ENCODE measurements around the gene ZBTB44.
A peak's percentile ranks its signal among the peaks of the same experiment; 100 is the strongest.
"Not testable (repeated sequence)": the region's sequence is repeated elsewhere in the genome, so short reads cannot be mapped to it uniquely, and the experiment has no call there.

The ZBTB44 gene

GRCh38 chr11:130249929-130250328 lies 64.8 kb downstream of the ZBTB44 start:
- DNase-seq (ENCODE audit: low read depth) = not testable (repeated sequence)

DNA sequence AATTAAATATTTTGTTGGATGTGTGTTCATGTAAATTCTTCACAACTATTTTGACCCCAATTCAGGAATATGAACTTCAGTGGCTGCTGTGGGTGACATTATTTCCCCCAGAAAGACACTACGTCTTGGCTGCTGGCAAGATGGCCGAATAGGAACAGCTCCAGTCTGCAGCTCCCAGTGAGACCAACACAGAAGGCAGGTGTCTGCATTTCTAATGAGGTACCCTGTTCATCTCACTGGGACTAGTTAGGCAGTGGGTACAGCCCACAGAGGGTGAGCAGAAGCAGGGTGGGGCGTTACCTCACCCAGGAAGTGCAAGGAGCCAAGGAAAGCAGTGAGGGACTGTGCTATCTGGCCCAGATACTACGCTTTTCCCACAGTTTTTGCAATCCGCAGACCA lies 65.3 kb downstream of the ZBTB44 start:
- no peak for DNase-seq (ENCODE audit: low read depth)

DNA sequence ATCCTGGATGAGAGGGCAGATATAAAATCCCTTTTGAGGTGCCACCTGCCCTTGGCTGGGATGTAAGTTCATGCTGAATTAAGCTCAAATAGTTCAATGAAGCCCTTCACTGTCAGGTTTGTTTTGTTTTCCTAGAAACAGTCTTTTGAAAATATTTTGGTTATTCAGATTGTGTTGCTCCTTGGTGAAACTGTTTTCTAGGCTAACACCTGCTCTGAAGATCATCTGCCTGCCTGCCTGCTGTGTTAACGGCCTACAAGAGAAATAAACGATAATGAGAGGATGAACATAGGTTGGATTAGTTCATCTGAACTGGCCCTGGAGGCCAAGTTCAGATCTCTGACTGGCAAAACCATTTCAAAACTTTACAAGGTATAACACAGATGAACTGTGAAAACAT lies 67.4 kb downstream of the ZBTB44 start:
- DNase-seq (ENCODE audit: low read depth) = no peak

- DNase-seq (ENCODE audit: low read depth) = peak; percentile 63
Measured at GRCh38 chr11:130246738-130247137, 68.0 kb downstream of the ZBTB44 start.

DNA sequence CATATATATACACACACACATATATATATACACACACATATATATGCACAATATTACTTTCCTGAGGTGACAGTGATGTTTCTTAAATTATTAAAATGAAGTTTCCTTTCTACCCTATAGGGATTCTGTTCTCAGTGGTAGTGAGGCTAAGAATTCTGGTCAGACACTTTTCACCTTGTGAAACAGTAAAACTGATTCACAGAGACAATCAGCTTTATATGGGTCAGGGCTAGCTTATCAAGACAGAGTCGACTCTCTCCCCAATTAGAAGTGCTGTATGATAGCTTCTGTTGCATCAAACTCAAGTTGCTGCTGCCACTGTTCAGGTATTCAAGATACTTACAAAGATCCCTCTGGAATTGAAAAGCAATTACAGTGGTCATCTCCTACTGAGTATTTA lies 68.4 kb downstream of the ZBTB44 start:
- DNase-seq (ENCODE audit: low read depth) = no peak

DNA sequence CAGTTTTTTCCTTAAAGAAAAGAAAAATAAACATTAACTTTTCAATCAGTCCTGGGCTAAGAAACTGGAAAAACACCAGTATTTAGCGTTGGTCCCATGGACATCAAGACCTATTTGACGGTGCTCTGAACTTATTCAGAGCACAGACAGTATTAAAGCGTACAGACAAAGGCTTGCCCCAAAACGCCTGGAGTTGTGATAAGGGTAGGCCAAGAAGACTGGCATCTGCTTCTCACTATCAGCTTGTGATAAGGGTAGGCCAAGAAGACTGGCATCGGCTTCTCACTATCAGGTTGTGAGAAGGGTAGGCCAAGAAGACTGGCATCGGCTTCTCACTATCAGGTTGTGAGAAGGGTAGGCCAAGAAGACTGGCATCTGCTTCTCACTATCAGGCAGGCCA lies 69.3 kb downstream of the ZBTB44 start:
- not testable (repeated sequence) for DNase-seq (ENCODE audit: low read depth)

DNA sequence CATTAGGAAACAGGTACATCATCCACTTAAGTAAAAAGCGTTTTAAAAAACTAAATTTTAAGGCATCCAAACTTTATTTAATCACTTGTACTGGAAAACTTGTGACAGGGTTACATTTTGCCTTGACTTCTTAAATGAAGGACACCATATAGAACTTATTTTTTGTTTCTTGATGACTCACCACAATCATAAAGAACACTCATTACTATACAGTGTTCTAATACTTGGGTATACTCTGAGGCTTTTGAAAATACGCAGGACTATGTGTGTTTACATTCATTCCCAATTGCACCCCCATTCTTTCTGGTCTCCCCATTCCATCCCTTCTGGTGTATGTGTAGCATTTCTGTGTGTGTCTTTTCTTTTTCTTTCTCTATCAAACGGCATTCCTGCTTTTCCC lies 69.9 kb downstream of the ZBTB44 start:
- DNase-seq (ENCODE audit: low read depth) = no peak

- no peak for DNase-seq (ENCODE audit: low read depth)
Measured at GRCh38 chr11:130243816-130244215, 70.9 kb downstream of the ZBTB44 start.

DNA sequence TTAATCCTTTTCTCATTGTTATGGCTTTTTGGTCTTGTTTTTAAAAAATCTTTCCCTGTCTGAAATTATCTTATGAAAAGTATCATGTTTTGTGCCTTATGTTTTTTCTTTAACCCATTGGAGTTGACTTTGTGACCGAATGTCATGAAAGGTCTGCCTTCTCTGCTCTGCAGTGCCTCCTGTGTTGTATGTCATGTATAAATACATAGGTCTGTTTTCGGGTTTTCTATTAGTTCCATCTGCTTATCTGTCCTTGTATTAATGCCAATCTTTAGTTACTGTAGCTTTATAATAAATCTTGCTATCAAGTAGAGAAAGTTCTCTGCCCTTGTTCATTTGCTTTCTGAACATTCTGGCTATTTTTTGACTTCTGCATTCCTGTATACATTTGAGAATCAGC lies 73.0 kb downstream of the ZBTB44 start:
- no peak for DNase-seq (ENCODE audit: low read depth)

- no peak for DNase-seq (ENCODE audit: low read depth)
Measured at GRCh38 chr11:130237282-130238006, 77.3 kb downstream of the ZBTB44 start.

DNA sequence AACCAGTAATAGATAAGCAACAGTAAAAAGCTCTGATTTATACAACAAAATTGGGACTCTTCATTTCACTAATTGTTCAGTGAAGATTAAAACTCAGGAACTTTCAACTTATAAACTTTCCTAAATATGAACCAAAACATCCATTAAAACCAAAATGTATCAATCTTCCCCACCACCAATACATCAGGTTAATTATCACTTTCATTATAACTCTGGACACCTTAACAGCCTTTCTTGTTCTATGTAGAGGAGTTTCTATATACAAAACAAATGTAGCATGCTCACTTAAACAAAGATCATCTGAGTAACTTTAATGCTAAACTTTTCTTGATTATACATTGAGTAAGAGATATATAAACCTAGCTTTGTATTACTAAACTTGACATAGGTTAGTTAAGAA lies 80.4 kb downstream of the ZBTB44 start:
- DNase-seq (ENCODE audit: low read depth) = no peak

- not testable (repeated sequence) for DNase-seq (ENCODE audit: low read depth)
Measured at GRCh38 chr11:130233888-130234287, 80.8 kb downstream of the ZBTB44 start.

DNA sequence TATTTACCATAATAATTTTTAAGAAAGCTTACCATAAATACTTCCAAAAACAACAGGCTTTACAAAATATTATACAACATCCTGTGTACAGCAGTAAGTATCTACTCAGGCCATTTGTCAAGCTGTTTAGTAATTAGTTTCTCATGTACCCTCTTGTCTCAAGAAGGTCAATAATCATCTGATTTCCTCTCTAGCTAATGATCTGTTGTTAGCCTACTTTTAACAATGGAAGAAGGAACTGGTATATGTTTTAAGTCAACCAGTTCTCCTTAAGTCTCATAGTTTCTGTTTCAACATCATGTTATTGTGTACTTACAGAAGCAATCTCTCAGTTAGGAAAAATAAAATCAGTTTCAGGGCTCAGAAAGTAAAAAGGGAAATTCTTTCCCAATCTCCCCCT lies 81.2 kb downstream of the ZBTB44 start:
- DNase-seq (ENCODE audit: low read depth) = not testable (repeated sequence)

GRCh38 chr11:130227373-130227772 lies 87.3 kb downstream of the ZBTB44 start:
- DNase-seq (ENCODE audit: low read depth) = no peak

DNA sequence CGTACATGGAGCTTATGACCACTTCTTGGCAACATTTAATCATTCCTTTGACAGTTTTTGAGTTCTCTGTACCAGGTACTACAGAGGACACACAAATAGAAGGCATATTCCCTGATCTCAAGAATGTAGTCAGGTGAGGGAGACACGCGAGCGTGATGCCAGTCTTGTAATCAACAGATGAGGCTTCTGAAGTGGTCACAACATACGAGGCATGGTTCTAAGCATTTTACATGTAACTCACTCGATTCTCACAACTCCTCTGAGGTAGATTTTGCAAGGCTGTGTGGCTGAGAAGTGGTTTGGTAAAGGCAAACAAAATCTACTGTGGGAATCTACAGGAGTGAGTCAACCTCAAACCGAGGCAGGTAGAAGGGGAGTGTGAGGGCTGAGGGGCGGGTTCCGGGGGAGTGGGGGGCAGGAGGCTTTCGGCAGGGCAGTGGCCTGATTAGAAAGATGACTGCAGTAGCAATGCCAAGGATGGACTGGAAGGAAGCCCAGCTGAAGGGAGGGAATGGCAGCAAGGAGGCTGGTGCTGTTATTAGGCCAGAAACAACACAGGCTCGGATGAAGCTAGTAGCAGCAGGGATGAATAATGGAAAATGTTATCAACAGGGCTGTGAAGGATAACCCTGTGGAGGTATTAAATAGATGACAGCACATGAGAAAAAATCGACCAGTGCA lies 91.3 kb downstream of the ZBTB44 start:
- DNase-seq (ENCODE audit: low read depth) = no peak

DNA sequence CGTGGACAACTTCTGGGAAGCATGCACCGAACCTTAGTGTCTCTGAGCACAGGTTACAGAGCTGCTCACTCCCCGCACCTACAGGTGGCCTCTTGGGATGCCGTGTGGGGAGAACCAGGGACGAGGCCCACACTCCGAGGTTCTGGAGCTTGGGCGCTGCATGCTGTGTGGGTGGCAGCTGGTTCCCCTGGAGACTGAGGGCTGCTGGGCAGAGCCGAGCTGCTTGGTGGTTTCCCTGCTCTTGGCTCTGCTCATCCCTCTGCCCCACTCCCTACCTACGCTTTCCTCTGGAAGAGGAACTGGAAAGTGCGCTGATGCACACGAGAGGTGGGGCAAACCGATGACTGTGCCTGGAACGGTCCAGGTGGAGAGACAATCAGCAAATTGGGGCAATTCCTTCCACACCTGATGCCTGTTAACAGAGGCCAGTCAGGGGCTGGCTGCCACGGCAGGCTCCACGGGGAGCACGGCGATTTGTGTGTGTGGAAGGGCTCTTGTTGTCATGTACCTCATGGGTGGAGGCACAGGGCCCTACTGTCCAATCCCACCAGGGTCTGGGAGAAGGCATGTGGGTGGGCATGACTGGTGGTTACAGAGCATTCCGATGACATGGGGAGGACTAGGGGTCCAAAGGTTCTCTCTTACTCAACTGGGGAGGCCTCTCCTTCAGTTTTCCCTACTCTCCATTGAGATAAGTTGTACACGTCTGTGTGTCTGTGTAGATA lies 94.2 kb downstream of the ZBTB44 start:
- no peak for DNase-seq (ENCODE audit: low read depth)

- no peak for DNase-seq (ENCODE audit: low read depth)
Measured at GRCh38 chr11:130219148-130219547, 95.6 kb downstream of the ZBTB44 start.

GRCh38 chr11:130218501-130219070 lies 96.1 kb downstream of the ZBTB44 start:
- no peak for DNase-seq (ENCODE audit: low read depth)

DNA sequence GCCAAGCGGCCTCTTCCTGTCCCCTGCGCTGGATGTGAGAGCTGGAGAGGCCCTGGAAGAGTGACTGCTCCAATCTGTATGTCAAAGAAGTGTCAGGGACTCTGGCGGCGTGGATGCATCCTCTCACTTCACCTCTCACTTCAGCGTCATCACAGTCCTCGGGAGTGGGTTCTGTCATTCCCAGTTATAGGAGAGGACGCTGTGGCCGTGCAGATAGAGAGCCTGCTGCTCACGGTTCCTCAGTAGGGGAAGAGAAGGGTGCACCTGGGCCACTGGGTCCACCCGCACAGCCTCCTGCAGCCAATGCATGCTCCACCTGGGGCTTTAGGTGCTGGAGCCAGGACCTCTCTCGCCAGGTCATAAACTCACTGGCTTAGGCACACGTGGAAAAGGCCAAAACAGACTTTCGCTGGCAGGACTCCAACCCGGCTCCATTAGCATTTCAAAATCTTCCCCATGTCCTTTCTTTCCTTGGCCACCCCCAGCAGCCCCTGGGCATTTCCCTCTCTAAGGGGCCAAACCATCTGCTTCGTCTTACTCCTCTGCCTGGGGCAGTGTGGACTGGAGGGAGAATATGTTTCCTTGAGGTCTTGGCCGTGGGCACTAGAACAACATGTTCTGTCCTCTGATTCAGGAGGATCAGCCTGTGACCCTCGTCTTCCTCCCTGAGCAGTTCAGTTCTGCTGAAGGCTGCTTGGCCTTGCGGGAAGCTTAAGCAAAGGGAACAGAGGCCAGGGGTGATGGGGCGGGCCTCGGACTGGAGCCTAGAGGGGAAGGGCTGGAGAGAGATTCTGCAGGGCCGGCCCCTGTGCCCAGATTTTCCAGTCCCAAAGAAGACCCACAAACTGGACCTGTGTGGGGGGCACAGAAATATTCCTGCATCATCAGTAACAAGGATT lies 97.3 kb downstream of the ZBTB44 start:
- DNase-seq (ENCODE audit: low read depth) = no peak

DNA sequence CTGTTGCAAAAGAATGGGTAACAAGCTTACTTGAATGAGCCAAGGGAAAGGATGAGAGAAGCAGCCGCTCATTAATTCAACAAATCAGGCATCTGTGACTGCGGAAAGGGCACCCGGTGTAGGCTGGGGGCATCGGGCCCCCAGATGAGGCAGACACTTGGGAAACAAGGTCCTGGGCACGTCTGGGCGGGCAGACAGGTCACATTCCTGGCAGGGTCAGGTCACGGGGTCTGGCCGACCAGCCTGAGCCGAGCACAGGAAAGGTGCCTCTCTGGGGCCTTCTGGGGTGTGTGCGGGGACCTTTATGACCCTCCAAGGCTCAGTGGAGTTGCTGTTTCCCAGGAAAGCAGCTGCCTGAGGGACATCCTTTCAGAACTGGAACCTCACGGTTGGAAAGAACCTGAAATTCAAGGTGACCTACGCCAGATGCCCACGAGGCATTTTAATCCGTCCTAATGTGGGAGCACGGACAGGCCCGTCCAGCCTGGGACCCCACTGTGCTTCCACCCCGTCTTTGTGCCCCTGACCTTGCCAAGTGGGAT lies 98.1 kb downstream of the ZBTB44 start:
- DNase-seq (ENCODE audit: low read depth) = no peak

DNA sequence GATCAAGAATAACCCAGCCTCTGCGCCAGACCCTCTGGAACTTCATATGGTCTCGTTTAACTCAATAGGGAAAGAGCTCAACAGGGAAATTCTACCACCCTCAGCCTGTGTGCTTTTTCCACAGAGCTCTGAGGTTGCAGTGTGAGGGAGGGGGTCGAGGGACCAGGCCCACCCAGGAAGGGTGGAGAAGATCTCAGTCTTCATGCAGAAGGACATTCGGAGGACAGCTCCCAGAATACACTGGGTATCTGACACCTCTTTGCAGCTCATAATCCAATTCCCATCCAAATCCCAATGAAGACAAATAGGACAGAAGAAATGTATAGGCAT lies 98.5 kb downstream of the ZBTB44 start:
- no peak for DNase-seq (ENCODE audit: low read depth)
